Measurements from ENCODE around the gene GYPE.
"Not testable (repeated sequence)": the region's sequence is repeated elsewhere in the genome, so short reads cannot be mapped to it uniquely, and the experiment has no call there.

- TF ChIP-seq RARB (CRISPR knock-in tag; IDR thresholded peaks at IDR 0.05); OSR1 (CRISPR knock-in tag; IDR thresholded peaks at IDR 0.05); TOX (CRISPR knock-in tag; IDR thresholded peaks at IDR 0.05; ENCODE audit: borderline replicate concordance); ZNF70 (CRISPR knock-in tag; IDR thresholded peaks at IDR 0.05): not testable (repeated sequence)
Measured at GRCh38 chr4:143904431-143904830, 928 bp downstream of the GYPE start.

Measured in SK-N-SH treated with all-trans-retinoic acid at 6 μM for 48 hours (cell line).